ENCODE data around the gene DRAM2.

DRAM2 gene

GRCh38 chr1:111139956-111140679, at the start of gene DRAM2, which contains the start of gene CEPT1:
TSS of gene DRAM2 (minus strand) at chr1:111140093. CDS start at chr1:111131554, 8,539 bp downstream.
TSS of gene CEPT1 (plus strand) at chr1:111140223. CDS start at chr1:111147715, 7,492 bp downstream.
- FAIRE-seq (no peak), DNase-seq (ENCODE audit: insufficient read length, low spot score) (peak; percentile 75)

- DNase-seq (ENCODE audit: insufficient read length, low spot score) (no peak), FAIRE-seq (no peak)
Measured at GRCh38 chr1:111184663-111185062, 44.8 kb upstream of the DRAM2 start.

GRCh38 chr1:111183308-111184069, 43.6 kb upstream of the DRAM2 start:
- no peak for FAIRE-seq
- DNase-seq (ENCODE audit: insufficient read length, low spot score): no peak

DNA sequence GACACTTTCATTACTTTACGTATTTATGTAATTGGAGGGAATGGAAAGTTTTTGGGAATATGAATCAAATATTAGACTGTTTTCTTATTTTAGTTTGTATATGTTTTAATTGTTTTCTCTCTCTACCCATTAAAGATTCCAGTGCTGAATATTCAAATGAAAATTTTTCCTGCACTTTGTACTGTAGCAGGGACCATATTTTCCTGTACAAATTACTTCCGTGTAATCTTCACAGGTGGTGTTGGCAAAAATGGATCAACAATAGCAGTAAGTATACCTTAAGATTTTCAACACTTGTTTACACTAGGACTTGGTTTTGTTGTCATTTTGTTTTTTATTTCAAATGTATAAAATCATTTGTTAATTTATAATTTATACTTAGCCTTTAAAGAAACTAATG, 42.2 kb upstream of the DRAM2 start:
- no peak for DNase-seq (ENCODE audit: insufficient read length, low spot score)
- FAIRE-seq: no peak

DNA sequence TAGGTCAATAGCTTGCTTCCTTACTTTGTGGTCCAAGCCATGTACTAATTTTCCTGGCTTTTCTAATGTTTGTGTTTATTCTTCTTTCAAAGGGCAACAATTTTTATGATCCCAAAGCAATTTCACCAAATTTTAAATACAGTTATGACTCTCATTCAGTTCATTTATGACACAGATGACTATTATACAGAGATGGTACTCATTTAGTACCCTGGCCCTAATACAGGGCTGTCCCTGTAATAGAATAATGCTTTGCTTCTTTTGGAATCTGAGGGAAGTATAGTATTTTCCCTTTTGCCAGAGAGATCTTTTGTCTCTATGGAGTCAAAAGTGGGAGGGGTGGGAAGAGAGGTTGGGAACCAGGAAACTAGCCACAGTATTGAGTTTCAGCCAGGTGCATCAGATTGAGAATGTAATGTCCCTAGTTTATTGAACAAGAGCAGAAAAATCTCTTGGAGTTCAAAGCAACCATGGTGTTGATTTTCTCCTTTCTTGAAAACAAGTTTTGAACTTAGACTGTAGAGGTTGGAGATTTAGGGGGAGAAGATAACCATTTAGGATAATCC, 40.2 kb upstream of the DRAM2 start:
- FAIRE-seq: no peak
- no peak for DNase-seq (ENCODE audit: insufficient read length, low spot score)

- DNase-seq (ENCODE audit: insufficient read length, low spot score) (no peak), FAIRE-seq (no peak)
Measured at GRCh38 chr1:111176678-111177077, 36.8 kb upstream of the DRAM2 start.

GRCh38 chr1:111175349-111175748, 35.5 kb upstream of the DRAM2 start:
- DNase-seq (ENCODE audit: insufficient read length, low spot score) (no peak), FAIRE-seq (no peak)

- no peak for FAIRE-seq
- DNase-seq (ENCODE audit: insufficient read length, low spot score): no peak
Measured at GRCh38 chr1:111174070-111174469, 34.2 kb upstream of the DRAM2 start.

DNA sequence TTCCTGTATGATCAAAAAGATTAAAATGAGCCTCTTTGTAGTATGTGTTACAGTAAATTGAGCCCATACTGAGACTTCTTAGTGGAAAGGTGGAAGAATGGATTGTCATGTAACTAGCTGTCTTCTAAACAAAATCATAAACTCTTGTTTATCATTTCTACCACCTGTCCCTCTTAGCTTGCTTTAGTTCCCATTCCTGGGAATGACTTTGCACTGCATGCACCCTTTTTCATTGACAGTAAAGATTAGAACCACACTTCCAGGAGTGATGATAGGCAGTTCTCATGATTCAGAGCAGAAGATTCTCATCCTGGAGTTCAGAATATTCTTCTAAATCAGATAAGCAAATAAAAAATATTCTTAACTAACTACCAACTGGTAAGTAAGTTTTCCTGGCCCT, 32.6 kb upstream of the DRAM2 start:
- FAIRE-seq: no peak
- DNase-seq (ENCODE audit: insufficient read length, low spot score): no peak

DNA sequence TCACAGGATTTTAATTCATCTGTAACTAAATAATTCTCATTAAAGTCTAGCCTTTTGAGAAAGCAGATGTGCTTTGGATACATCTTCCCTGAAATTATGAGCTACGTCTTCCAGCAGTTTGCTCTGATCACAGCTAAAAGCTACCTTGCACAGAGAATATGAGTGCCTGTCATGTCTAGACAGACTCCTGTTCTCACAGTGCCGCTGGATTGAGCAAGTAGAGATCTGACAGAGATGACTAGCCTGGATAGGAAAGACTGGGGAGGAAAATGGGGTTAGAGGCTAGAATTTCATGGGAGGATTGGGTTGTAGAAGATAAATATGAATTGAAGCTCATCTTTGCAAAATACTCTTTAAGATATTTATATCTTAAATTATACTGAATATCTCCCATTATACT, 24.3 kb upstream of the DRAM2 start:
- FAIRE-seq (no peak), DNase-seq (ENCODE audit: insufficient read length, low spot score) (no peak)

DNA sequence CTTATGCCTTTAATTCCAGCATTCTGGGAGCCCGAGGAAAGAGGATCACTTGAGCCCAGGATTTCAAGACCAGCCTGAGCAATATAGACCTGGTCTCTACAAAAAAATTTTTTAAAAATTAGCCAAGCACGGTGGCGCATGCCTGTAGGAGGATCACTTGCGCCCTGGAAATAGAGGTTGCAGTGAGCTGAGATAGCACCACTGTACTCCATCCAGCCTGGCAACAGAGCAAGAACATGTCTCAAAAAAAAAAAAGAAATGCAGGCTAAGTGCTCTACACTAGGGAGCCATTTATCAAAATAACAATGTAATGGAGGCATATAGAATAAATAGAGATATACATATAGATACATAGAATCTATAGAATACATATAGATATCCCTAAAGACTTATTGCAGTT, 23.5 kb upstream of the DRAM2 start:
- FAIRE-seq (no peak), DNase-seq (ENCODE audit: insufficient read length, low spot score) (no peak)

DNA sequence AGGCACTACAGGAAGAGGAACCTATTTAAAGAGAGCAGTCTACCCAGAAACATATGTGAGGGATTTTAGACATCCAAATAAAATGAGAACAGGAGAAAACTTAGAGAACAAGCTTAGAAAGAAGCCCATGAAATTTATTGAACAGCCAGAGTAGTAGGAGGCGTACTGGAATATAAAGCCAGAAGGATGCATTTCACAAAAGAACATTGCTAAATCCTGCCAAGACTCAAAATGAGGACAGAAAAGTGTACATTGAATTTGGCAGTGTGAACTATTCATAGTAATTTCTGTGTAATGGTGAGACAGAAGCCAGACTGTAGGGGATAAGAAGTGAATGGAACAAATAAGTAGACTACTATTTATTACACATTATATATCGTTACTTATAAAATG, 22.6 kb upstream of the DRAM2 start:
- no peak for FAIRE-seq
- DNase-seq (ENCODE audit: insufficient read length, low spot score): no peak

DNA sequence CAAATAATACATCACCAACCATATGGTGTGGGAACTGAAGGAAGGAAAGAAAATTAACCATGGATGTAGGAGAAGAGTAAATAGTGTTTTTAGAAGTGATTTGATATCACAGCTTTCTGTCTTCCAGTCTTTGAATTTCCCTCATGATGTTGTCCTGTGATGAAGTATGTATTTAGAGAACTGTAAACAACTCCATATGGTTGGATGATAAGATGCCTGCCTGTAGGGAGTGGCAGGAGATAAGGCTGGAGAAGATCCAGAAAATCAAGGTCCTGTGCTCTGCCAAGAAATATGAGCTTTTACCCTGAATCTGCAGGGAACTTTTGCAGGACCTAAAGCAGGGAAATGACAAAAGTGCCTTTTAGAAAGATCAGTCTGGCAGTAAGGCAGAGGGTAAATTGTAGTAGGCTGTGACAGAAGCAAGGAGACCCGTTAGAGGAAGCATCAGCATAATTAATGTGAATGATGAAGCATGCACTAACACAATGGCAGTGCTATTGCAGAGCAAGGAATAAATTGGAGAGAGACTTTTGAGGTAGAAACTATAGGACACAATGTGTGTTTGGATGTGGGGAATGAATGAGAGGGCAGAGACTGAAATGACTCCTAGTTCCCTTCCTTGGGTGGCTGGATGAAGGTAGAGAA, 22.1 kb upstream of the DRAM2 start:
- FAIRE-seq (no peak), DNase-seq (ENCODE audit: insufficient read length, low spot score) (no peak)

DNA sequence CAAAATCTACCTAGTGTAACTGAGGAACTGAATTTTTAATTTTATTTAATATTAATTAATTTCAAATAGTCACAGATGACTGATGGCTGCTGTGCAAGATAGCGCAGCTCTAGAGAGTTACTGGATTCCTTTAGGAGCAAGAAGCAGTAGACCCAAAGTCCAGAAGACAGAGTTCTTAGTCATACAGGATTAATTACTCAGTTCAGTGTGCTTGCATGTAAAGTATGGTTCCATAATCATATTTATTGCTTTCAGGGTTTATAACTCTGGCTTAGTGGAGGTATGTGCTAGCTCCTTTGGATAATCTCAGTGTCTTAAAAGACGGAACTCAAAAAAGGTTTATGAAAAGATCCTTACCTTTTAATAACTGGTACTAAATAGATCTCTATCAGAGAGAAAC, 17.5 kb upstream of the DRAM2 start:
- DNase-seq (ENCODE audit: insufficient read length, low spot score) (no peak), FAIRE-seq (no peak)

- no peak for DNase-seq (ENCODE audit: insufficient read length, low spot score)
- no peak for FAIRE-seq
Measured at GRCh38 chr1:111154021-111154999, 14.4 kb upstream of the DRAM2 start.

GRCh38 chr1:111151838-111152237, 11.9 kb upstream of the DRAM2 start:
- FAIRE-seq (no peak), DNase-seq (ENCODE audit: insufficient read length, low spot score) (no peak)

GRCh38 chr1:111148376-111148881, 8.5 kb upstream of the DRAM2 start:
- no peak for DNase-seq (ENCODE audit: insufficient read length, low spot score)
- no peak for FAIRE-seq

DNA sequence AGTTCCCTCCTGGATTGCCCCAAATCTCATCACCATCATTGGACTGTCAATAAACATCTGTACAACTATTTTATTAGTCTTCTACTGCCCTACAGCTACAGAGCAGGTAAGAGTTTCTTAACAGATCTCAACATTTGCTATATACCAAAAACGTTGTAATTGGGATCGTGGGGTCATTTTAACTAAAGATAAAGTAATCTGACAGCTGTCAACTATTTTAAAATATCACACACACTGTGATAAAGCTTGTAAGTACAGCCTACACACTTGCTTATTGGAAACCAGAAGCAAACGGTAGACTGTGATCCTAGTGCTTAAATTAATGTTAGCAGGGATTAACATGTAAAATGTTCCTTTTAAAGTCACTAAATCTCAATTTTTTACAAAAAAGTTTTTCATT, 8.1 kb upstream of the DRAM2 start:
- DNase-seq (ENCODE audit: insufficient read length, low spot score) (no peak), FAIRE-seq (no peak)

GRCh38 chr1:111145963-111146768, 6.3 kb upstream of the DRAM2 start:
- no peak for FAIRE-seq
- DNase-seq (ENCODE audit: insufficient read length, low spot score): no peak

Data from HTR-8/SVneo (cell line).